ENCODE data around the gene AGXT.

AGXT gene

DNA sequence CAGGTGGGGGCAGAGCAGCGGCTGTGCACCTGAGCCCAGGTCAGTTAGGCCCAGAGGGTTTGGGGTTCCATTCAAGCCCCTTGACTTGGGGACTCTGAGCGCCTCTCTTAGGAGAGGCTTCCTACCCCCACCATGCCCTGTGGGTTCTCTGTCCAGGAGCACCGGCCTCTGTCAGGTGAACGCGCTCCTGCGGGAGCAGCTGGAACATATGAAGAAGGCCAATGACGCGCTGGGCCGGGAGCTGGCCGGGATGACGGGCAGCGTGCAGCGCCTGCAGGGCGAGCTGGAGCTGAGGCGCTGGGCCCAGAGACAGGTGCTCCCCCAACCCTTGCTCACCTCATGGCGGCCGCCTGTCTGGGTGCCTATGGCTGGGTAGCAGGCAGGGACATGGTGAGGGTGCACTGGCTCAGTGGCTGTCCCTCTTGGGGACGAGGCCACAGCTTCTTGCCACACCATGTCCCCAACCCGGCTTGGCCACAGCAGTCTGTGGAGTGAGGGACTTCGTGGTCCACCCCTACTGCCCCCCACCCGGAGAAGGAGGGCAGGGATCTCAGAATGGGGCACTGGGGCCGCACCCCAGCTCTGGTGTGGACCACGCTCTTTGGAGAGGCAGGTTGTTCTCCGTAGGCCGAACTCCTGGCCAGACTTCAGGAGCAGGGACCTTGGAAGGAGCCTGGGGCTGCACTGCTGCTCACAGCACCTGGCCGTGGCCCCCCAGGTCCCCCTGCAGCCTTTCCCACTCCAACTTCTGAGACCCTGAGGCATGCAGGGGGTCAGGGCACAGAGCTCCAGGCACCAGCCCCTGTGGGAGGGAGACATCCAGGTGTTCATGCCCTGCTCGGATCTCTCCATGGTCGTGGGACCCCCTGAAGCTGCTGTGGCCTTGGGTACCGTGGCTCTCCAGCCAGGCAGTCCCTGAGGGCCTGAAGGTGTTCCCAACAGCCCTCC lies 57.2 kb downstream of the AGXT start:
- no peak for DNase-seq (ENCODE audit: low read depth in 1 of 2, low spot score in 1 of 2)
- TF ChIP-seq SPI1 (IDR thresholded peaks at IDR 0.05; ENCODE audit: borderline replicate concordance, low read depth), result no peak
- TF ChIP-seq, protein P1, sequence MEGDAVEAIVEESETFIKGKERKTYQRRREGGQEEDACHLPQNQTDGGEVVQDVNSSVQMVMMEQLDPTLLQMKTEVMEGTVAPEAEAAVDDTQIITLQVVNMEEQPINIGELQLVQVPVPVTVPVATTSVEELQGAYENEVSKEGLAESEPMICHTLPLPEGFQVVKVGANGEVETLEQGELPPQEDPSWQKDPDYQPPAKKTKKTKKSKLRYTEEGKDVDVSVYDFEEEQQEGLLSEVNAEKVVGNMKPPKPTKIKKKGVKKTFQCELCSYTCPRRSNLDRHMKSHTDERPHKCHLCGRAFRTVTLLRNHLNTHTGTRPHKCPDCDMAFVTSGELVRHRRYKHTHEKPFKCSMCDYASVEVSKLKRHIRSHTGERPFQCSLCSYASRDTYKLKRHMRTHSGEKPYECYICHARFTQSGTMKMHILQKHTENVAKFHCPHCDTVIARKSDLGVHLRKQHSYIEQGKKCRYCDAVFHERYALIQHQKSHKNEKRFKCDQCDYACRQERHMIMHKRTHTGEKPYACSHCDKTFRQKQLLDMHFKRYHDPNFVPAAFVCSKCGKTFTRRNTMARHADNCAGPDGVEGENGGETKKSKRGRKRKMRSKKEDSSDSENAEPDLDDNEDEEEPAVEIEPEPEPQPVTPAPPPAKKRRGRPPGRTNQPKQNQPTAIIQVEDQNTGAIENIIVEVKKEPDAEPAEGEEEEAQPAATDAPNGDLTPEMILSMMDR (IDR thresholded peaks at IDR 0.05; ENCODE audit: insufficient read depth, low read length), result no peak
- TF ChIP-seq, protein P2, sequence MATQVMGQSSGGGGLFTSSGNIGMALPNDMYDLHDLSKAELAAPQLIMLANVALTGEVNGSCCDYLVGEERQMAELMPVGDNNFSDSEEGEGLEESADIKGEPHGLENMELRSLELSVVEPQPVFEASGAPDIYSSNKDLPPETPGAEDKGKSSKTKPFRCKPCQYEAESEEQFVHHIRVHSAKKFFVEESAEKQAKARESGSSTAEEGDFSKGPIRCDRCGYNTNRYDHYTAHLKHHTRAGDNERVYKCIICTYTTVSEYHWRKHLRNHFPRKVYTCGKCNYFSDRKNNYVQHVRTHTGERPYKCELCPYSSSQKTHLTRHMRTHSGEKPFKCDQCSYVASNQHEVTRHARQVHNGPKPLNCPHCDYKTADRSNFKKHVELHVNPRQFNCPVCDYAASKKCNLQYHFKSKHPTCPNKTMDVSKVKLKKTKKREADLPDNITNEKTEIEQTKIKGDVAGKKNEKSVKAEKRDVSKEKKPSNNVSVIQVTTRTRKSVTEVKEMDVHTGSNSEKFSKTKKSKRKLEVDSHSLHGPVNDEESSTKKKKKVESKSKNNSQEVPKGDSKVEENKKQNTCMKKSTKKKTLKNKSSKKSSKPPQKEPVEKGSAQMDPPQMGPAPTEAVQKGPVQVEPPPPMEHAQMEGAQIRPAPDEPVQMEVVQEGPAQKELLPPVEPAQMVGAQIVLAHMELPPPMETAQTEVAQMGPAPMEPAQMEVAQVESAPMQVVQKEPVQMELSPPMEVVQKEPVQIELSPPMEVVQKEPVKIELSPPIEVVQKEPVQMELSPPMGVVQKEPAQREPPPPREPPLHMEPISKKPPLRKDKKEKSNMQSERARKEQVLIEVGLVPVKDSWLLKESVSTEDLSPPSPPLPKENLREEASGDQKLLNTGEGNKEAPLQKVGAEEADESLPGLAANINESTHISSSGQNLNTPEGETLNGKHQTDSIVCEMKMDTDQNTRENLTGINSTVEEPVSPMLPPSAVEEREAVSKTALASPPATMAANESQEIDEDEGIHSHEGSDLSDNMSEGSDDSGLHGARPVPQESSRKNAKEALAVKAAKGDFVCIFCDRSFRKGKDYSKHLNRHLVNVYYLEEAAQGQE (IDR thresholded peaks at IDR 0.05; ENCODE audit: insufficient replicate concordance, low read depth), result no peak
- no peak for TF ChIP-seq GABPA (IDR thresholded peaks at IDR 0.05; ENCODE audit: low read depth)
- TF ChIP-seq POLR2AphosphoS5 (IDR thresholded peaks at IDR 0.05; ENCODE audit: low read depth), result no peak
- no peak overlapping the region for H3K27ac ChIP-seq (replicated peaks)
- H3K4me3 ChIP-seq (replicated peaks; ENCODE audit: insufficient read depth, low read length), result no peak overlapping the region
- H3K27me3 ChIP-seq (ENCODE audit: insufficient read depth, poor library complexity, severe bottlenecking), result peaks cover 4% of the 10 kb centered on the region

DNA sequence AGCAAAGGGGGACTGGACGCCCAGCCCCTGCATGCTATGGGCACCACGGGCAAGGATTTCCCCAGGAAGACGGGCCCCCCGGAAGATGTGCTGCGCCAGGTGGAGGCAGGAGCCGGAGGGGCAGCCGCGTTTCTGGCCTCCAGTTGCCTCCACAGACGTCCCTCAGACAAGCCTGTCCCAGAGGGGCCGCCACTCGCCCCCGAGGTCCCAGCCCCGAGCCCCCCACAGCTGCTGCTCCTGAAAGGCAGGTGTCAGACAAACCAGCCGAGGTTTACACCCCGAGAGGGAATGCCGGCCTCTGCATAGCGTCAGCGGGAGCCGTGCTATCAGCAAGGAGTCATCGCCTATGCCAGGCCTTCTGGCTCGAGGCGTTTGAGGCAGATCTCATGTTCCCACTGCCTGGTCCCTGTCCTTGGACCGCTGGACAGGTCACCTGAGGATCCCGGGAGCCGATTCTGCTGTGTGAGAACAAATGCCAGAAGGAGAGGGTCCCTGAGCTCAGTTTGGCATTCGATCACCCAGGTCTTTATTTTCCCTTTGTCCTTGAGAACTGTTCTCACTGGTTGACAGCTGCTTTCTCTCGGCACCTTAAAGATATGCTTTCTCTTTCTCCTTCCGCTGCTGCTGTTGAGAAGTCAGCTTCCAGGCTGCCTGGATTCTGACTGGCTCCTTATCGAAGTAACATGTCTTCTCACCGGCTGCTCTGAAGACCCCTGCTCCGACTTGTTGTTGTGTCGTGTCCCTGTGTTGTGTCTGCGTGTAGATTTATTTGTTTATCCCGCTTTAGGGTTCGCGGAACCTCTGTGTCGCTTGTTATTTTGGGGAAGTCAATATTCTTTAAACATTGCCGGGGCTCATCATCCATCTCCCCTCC lies 58.1 kb downstream of the AGXT start:
- DNase-seq (ENCODE audit: low read depth in 1 of 2, low spot score in 1 of 2), result no peak
- no peak overlapping the region for H3K27ac ChIP-seq (replicated peaks)
- H3K4me3 ChIP-seq (replicated peaks; ENCODE audit: insufficient read depth, low read length), result no peak overlapping the region
- TF ChIP-seq GABPA (IDR thresholded peaks at IDR 0.05; ENCODE audit: low read depth), result no peak
- TF ChIP-seq, protein P1 (IDR thresholded peaks at IDR 0.05; ENCODE audit: insufficient read depth, low read length), result no peak
- no peak for TF ChIP-seq SPI1 (IDR thresholded peaks at IDR 0.05; ENCODE audit: borderline replicate concordance, low read depth)
- TF ChIP-seq POLR2AphosphoS5 (IDR thresholded peaks at IDR 0.05; ENCODE audit: low read depth), result no peak
- TF ChIP-seq, protein P2 (IDR thresholded peaks at IDR 0.05; ENCODE audit: insufficient replicate concordance, low read depth), result no peak
- H3K27me3 ChIP-seq (ENCODE audit: insufficient read depth, poor library complexity, severe bottlenecking), result peaks cover 4% of the 10 kb centered on the region

DNA sequence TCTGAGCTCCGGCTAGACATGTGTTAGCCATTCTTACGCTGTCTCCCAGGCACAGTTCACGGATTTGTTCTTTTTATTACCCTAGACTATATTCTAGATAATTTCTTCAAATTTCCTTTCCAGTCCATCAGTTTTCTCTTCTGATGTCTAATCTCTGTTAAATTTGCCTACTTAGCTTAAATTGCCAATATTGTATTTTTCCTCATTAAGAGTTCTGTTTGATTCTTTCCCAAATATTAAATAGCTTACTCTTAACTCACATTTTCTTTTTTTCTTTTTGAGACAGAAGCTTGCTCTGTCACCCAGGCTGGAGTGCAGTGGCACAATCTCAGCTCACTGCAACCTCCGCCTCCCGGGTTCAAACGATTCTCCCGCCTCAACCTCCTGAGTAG lies 58.8 kb downstream of the AGXT start:
- Histone ChIP-seq H3K27ac (replicated peaks) (no peak overlapping the region), H3K4me3 (replicated peaks; ENCODE audit: insufficient read depth, low read length) (no peak overlapping the region), H3K27me3 (ENCODE audit: insufficient read depth, poor library complexity, severe bottlenecking) (peaks cover 4% of the 10 kb centered on the region)
- no peak for DNase-seq (ENCODE audit: low read depth in 1 of 2, low spot score in 1 of 2)
- no peak for TF ChIP-seq GABPA (IDR thresholded peaks at IDR 0.05; ENCODE audit: low read depth)
- TF ChIP-seq, protein P1 (IDR thresholded peaks at IDR 0.05; ENCODE audit: insufficient read depth, low read length), result no peak
- TF ChIP-seq, protein P2 (IDR thresholded peaks at IDR 0.05; ENCODE audit: insufficient replicate concordance, low read depth), result no peak
- no peak for TF ChIP-seq POLR2AphosphoS5 (IDR thresholded peaks at IDR 0.05; ENCODE audit: low read depth)
- no peak for TF ChIP-seq SPI1 (IDR thresholded peaks at IDR 0.05; ENCODE audit: borderline replicate concordance, low read depth)
